ENCODE measurements around the gene CD68. TPM values are rescaled to one million over a fixed set of nuclear protein-coding genes. Genes with fewer than 3 reads are reported as not detected.

CD68 gene
- total RNA-seq, 1 experiment from 2014 or later = 6.9 TPM

DNA sequence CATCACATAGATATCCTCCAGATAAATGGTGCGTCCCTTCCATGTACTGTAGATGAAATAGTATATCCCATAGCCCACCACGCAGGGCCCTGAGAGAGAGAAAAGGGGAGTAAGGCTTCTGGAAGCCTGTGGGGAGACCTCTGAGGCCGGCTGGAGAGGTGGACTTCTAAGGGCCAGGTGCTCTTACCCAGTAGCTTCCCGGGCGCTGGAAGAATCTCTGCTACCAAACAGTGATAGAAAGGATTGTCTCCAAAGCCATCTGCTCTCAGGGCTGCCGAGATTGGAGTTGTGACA lies 47.5 kb downstream of the CD68 start:
- Mint-ChIP-seq H3K27ac (ENCODE audit: low read depth, unreplicated experiment) (peak overlapping the region; percentile 93), H3K4me1 (ENCODE audit: insufficient read depth, unreplicated experiment) (no peaks in the 10 kb centered on the region), H3K4me3 (ENCODE audit: unreplicated experiment) (peak overlapping the region; percentile 84), H3K27me3 (ENCODE audit: insufficient read depth, unreplicated experiment) (no peaks in the 10 kb centered on the region), H3K36me3 (ENCODE audit: insufficient read depth, unreplicated experiment) (peaks cover 14% of the 10 kb centered on the region), H3K9me3 (ENCODE audit: unreplicated experiment) (no peaks in the 10 kb centered on the region)
- DNase-seq (ENCODE audit: unreplicated experiment) = no peak
- no TSS peak for BruUV-seq (replicated peaks)
- intact Hi-C loops (cut with micrococcal nuclease) = no loop called here
- POLR2A ChIA-PET = interaction anchor here (0.5 to 12.8 kb wide), 12 partner anchors 9 to 90 kb away, joined by 3 to 208 read pairs (median 3); partner anchors contain the start of genes FXR2, SOX15, TP53 and WRAP53
- CTCF ChIA-PET = interaction anchor here (0.5 to 2.0 kb wide), 7 partner anchors 12 to 100 kb away, joined by 3 to 10 read pairs (median 4); partner anchors contain the start of genes FXR2, TP53 and WRAP53
- no peak for TF ChIP-seq CTCF (IDR thresholded peaks at IDR 0.05; ENCODE audit: unreplicated experiment)

DNA sequence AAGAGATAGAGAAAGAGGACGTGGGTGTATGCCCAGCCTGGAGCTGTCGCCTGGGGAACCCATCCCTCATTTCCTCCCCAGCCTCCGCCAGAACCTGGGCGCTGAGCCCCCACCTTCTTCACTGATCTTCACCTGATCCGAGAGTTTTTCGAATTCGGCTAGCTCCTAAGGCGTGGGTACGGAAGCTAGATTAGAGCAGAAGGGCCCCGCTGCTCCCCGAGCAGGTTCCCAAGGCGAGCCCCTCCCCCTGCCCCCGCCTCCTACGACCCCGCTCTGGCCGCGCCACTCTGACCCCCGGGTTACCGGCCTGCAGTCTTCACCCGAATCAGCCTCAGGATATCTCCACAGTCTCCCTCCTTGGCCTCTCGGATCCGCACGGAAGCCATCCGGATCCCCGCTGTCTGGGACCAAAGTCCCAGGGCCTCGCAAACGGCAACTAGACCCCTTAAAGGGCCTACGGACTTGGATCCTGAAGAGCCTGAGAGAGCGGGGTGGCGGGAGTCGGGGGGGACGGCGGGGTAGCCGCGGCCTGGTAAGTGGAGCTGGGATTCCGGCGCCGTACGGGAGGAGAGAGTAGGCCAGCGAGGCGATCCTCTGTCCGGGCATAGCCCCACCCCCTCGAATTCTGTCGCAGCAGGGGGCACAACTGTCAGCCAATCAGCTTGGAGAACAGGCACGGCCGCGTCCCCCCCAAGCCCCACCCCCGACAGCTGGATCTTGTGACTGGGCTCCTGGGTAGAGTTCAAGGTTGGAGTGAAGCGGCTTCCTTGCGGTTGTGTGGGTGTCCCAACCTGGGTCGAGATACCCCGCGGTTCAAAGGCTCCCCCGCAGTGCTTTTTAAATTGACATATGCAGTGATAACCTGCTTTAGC lies 48.0 kb downstream of the CD68 start, which contains the start of gene SAT2:
Gene SAT2, minus strand, starts transcription at position 572 of the 872 bp plus-strand sequence. Its CDS starts 186 bp downstream, at position 386.
- Mint-ChIP-seq H3K27ac (ENCODE audit: low read depth, unreplicated experiment) (peak within 1 kb of the TSS; percentile 93), H3K4me1 (ENCODE audit: insufficient read depth, unreplicated experiment) (no peaks in the 10 kb centered on the region), H3K27me3 (ENCODE audit: insufficient read depth, unreplicated experiment) (no peaks in the 10 kb centered on the region), H3K36me3 (ENCODE audit: insufficient read depth, unreplicated experiment) (peaks cover 14% of the 10 kb centered on the region), H3K4me3 (ENCODE audit: unreplicated experiment) (peak within 1 kb of the TSS; percentile 84), H3K9me3 (ENCODE audit: unreplicated experiment) (no peaks in the 10 kb centered on the region)
- BruUV-seq (replicated peaks) = no TSS peak
- intact Hi-C loops (cut with micrococcal nuclease) = no loop called here
- DNase-seq (ENCODE audit: unreplicated experiment) = peak; percentile 95
- CTCF ChIA-PET = interaction anchor here (0.5 to 2.0 kb wide), 16 partner anchors 10 to 217 kb away, joined by 3 to 10 read pairs (median 4); partner anchors contain the start of genes FXR2, MPDU1, SOX15 and TP53
- POLR2A ChIA-PET = interaction anchor here (0.5 to 12.8 kb wide), 20 partner anchors 8 to 915 kb away, joined by 3 to 208 read pairs (median 3); partner anchors contain the start of genes FXR2, POLR2A, SOX15 and TP53
- TF ChIP-seq CTCF (IDR thresholded peaks at IDR 0.05; ENCODE audit: unreplicated experiment) = no peak

DNA sequence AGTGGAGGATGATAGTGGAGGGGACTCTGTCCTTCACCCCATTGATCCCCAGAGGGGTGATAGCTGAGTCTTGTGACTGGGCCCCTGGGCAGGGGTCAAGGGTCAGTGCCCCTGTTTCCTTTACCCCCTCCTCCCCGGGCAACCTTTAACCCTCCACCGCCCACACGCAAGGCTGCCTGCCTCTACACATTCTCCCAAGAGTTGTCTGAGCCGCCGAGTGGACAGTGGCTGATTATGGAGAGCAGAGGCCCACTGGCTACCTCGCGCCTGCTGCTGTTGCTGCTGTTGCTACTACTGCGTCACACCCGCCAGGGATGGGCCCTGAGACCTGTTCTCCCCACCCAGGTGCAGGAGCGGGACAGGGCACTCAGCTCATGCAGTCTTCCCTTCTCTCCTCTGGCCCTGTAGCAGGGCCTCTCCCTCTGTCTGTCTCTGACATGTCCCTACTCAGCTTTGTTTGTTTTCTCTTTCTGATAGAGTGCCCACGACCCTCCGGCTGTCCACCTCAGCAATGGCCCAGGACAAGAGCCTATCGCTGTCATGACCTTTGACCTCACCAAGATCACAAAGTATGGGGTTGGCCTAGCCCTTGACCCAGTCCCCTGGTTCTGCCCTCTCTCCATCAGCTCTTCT lies 50.6 kb downstream of the CD68 start, which contains the start of gene SHBG:
Gene SHBG, plus strand, starts transcription at position 197 of the 633 bp plus-strand sequence. Its CDS starts 38 bp downstream, at position 235.
- DNase-seq (ENCODE audit: unreplicated experiment) = no peak
- TF ChIP-seq CTCF (IDR thresholded peaks at IDR 0.05; ENCODE audit: unreplicated experiment) = no peak
- H3K27me3 Mint-ChIP-seq (ENCODE audit: insufficient read depth, unreplicated experiment) = no peaks in the 10 kb centered on the region
- intact Hi-C loops (cut with micrococcal nuclease) = no loop called here
- H3K36me3 Mint-ChIP-seq (ENCODE audit: insufficient read depth, unreplicated experiment) = peaks cover 12% of the 10 kb centered on the region
- no TSS peak for BruUV-seq (replicated peaks)
- no peak within 1 kb of the TSS for H3K27ac Mint-ChIP-seq (ENCODE audit: low read depth, unreplicated experiment)
- POLR2A ChIA-PET = interaction anchor here (0.6 to 12.8 kb wide), 3 partner anchors 15 to 57 kb away, joined by 3 to 208 read pairs (median 3); partner anchors contain the start of genes TP53 and WRAP53
- no peaks in the 10 kb centered on the region for H3K9me3 Mint-ChIP-seq (ENCODE audit: unreplicated experiment)
- H3K4me1 Mint-ChIP-seq (ENCODE audit: insufficient read depth, unreplicated experiment) = no peaks in the 10 kb centered on the region
- no peak within 1 kb of the TSS for H3K4me3 Mint-ChIP-seq (ENCODE audit: unreplicated experiment)
- CTCF ChIA-PET = interaction anchor here (0.6 to 0.9 kb wide), 4 partner anchors 15 to 193 kb away, joined by 3 to 5 read pairs (median 3); partner anchors contain the start of gene FXR2

Other genes starting within 250 kb of the CD68 start
- gene ACAP1, start 243.1 kb upstream of the CD68 start, total RNA-seq (2022) = 4.4 and 4.9 TPM in 2 replicates
- gene KCTD11, start 227.5 kb upstream of the CD68 start, total RNA-seq (2022) = 9.2 and 10.1 TPM in 2 replicates
- not detected in 2 replicates for gene TMEM95, start 224.5 kb upstream of the CD68 start, total RNA-seq (2022)
- 6.4 and 8.0 TPM in 2 replicates for gene TNK1, start 198.5 kb upstream of the CD68 start, total RNA-seq (2022)
- 53.8 and 59.0 TPM in 2 replicates for gene PLSCR3, start 185.1 kb upstream of the CD68 start, total RNA-seq (2022)
- 35.2 and 42.9 TPM in 2 replicates for gene TMEM256, start 175.5 kb upstream of the CD68 start, total RNA-seq (2022)
- gene NLGN2, start 171.8 kb upstream of the CD68 start, total RNA-seq (2022) = 6.7 and 9.0 TPM in 2 replicates
- not detected in 2 replicates for gene SPEM1, start 159.3 kb upstream of the CD68 start, total RNA-seq (2022)
- gene SPEM2, start 154.0 kb upstream of the CD68 start, total RNA-seq (2022) = not detected in 2 replicates
- not detected in 2 replicates for gene SPEM3, start 150.8 kb upstream of the CD68 start, total RNA-seq (2022)
- 6.1 and 6.3 TPM in 2 replicates for gene TMEM102, start 144.2 kb upstream of the CD68 start, total RNA-seq (2022)
- gene FGF11, start 140.1 kb upstream of the CD68 start, total RNA-seq (2022) = 0.84 and 2.1 TPM in 2 replicates
- 3.3 and 7.8 TPM in 2 replicates for gene CHRNB1, start 134.6 kb upstream of the CD68 start, total RNA-seq (2022)
- 26.3 and 29.1 TPM in 2 replicates for gene ZBTB4, start 100.0 kb upstream of the CD68 start, total RNA-seq (2022)
- not detected in 2 replicates for gene SLC35G6, start 98.2 kb upstream of the CD68 start, total RNA-seq (2022)
- gene POLR2A, start 95.3 kb upstream of the CD68 start, total RNA-seq (2022) = 89.6 and 107 TPM in 2 replicates
- 3.5 and 3.9 TPM in 2 replicates for gene TNFSF12, start 30.6 kb upstream of the CD68 start, total RNA-seq (2022)
- 6.3 and 10.8 TPM in 2 replicates for gene TNFSF13, start 20.9 kb upstream of the CD68 start, total RNA-seq (2022)
- 66.9 and 67.3 TPM in 2 replicates for gene SENP3, start 17.7 kb upstream of the CD68 start, total RNA-seq (2022)
- gene MPDU1, start 4.2 kb downstream of the CD68 start, total RNA-seq (2022) = 52.0 and 56.5 TPM in 2 replicates
- gene SOX15, start 10.5 kb downstream of the CD68 start, total RNA-seq (2022) = 32.6 and 34.4 TPM in 2 replicates
- 60.7 and 65.1 TPM in 2 replicates for gene FXR2, start 35.3 kb downstream of the CD68 start, total RNA-seq (2022)
- 66.8 and 82.7 TPM in 2 replicates for gene SAT2, start 48.2 kb downstream of the CD68 start, total RNA-seq (2022)
- 0.35 and 1.1 TPM in 2 replicates for gene SHBG, start 50.5 kb downstream of the CD68 start, total RNA-seq (2022)
- gene ATP1B2, start 71.3 kb downstream of the CD68 start, total RNA-seq (2022) = not detected in 2 replicates
- gene TP53, start 107.9 kb downstream of the CD68 start, total RNA-seq (2022) = 131 and 181 TPM in 2 replicates
- 10.7 and 11.7 TPM in 2 replicates for gene WRAP53, start 108.8 kb downstream of the CD68 start, total RNA-seq (2022)
- 1.3 and 1.4 TPM in 2 replicates for gene EFNB3, start 125.6 kb downstream of the CD68 start, total RNA-seq (2022)
- gene DNAH2, start 138.1 kb downstream of the CD68 start, total RNA-seq (2022) = 0.05 and 0.12 TPM in 2 replicates